HG03095 (cell line): ENCODE measurements around the gene CAMKMT.
"Not testable (repeated sequence)": the region's sequence is repeated elsewhere in the genome, so short reads cannot be mapped to it uniquely, and the experiment has no call there.

Source experiments
- ATAC-seq: cut with Tn5 transposase; IDR thresholded peaks from one replicate; pipeline ENCODE4 v1.9.1; 2021; ENCODE audit warnings: moderate library complexity; ENCODE audit not compliant: unreplicated experiment

Gene CAMKMT

DNA sequence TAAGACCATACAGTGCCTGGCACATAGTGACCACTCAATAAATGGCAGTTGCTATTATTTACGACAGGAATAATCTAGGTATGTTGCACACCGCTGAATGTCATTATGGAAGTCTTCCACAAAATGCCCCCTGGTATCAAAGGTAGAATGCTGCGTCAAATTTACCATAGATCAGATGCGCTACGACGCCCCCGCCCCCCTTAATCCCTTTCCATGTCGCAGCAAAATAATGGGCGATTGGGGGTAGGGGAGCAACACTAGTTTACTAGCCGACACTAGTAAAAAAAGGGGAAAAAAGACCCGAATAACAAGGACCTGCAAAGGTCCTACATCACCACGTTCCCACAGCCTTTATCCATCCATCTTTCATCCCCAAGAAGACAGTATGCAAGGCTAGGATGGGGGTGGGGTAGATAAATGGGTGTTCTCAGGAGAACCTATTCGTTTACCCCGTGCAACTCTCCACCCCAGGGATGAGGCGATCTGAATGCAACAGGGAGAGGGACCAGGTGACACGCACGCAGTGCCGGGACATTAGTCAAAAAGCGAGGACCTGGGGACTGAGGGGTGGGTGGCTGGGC, 908 bp upstream of the CAMKMT start:
- ATAC-seq, result no peak

DNA sequence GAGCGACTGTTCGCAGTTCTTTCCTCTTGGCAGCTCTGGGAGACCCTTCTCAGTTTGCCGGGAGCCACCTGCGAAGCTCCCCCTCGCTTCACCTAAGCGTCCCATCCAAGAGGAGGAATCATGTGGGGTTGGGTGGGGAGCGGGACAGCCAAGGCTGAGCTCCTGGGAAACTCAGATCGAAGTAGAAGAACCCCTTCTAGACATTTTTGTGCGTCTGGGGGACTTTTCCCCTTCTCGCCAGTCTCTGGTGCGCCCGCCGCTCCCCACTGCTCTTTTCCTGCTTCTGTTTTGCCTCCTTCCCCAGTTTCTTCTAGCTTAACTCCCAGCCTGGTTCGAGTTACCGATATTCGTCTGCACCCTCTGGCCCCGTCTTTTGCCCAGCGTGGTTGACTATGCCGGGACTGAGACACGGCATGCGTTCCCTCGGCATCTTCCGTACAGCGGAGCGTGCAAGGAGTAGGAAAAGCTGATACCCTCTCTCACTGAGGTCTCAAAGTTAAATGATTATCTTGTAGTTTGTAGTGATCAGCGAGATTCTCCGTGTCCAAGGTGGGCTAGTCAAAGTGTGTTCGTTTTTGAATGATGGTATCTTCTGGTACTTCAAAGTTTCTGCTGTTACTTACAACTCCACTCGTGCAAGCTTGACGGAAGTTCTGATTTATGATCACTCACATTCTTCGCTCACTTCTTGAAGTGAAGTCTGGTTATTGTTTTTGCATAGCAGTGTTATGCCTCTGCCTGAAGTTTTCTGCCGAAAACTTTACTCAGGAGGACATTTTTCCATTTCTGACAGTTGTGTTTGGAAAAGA, 664 bp downstream of the CAMKMT start:
- peak; percentile 27 for ATAC-seq

DNA sequence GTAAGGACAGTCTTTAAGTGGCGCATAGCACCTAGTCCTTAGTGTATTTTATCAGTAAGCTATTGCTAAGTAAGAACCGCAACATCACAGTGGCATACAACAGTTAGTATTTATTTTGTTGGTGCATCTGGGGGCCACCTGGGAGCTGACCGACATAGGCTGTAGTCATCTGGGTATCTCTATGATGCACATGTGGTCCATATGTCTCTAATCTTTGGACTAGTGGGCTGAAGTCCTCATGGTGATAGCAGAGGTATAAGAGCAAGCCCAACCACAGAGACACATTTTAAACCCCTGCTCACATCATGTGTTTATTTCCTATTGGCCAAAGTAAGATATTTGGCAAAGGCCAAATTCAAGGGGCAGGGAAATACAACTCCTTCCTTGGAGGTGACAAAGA, 2.9 kb downstream of the CAMKMT start:
- no peak for ATAC-seq

DNA sequence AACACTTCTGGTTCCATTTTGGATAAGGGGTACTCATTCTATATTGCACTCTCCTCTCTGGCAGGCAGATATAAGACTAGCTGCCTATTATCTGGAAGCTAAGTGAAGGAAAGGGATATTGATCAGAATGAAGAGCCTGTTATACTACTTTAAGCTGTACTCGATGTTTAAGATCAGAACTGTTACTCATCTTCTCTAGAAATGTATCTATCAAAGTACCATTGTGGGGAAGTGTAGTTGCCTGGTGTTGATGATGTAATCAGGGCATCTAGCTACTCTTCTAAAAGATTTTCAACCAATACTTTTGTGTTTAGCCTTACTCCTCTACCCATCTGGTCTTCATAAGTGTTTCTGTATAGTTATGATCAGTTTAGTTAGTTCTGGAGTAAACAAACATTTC, 5.8 kb downstream of the CAMKMT start:
- no peak for ATAC-seq

DNA sequence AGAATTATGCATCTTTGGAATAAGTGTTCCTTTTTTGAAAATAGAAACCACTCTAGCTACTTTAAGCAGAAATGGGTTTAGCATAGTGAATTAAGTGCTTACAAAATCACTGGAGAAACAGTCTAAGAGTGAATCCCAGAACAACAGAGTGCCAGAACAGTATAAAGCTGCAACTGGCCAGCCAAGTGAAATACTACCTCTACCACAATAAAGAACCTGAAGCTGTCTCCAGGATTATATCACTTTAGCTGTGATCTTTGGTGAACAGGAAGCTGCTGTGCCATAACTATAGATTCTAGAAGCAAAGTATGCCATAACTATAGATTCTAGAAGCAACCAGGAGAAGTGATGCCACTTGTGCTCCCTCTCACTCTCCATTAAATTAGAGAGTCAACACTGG, 7.6 kb downstream of the CAMKMT start:
- no peak for ATAC-seq

DNA sequence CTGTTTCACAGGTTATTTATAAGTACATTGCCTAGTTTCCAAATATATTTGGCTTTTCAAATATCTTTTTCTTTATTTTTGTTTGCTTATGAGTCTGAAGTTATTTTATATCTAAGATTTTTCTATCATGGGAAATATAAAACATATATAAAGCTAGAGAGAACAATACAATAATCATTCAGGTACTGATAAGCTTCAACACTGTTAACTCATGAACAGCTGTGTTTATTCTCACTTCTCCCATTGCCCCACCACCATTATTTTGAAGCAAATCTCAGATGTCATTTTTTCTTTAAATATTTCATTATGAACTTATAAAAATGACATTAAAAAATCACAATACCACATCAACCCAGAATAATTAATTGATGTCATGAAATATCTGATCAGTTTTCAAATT, 9.7 kb downstream of the CAMKMT start:
- ATAC-seq, result no peak

DNA sequence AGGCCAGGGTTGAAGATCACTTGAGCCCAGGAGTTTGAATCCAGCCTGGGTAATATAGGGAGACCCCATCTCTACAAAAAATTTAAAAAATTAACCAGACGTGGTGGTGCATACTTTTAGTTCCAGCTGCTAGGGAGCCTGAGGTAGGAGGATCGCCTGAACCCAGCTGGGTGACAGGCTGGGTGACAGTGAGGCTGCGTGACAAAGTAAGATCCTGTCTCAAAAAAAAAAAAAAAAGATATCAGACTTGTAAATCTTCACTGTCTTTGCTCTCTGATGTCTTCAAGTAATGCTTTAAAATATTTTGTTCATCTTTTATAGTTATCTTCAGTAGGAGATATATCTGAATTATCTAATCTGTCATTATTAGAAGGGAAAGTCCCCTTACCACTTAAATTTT, 10.5 kb downstream of the CAMKMT start:
- ATAC-seq, result no peak

DNA sequence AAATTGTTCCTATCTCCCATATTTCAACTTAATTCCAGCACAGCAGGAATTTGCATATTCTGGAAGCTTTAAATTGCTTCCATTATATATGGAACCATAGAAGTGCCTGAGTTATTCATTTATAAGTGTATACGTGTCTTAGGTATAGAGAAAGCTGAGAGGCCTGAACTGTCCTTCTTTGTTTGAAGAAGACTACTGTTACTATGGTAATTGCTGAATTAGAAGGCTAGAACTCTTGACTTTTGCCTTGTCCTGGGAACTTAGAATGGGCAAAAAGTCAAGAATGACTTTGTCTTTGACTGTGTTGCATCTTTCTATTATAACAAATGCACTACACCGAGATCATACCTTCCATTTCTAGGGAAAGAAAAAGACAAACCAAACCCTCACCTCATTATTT, 15.7 kb downstream of the CAMKMT start:
- ATAC-seq, result no peak

DNA sequence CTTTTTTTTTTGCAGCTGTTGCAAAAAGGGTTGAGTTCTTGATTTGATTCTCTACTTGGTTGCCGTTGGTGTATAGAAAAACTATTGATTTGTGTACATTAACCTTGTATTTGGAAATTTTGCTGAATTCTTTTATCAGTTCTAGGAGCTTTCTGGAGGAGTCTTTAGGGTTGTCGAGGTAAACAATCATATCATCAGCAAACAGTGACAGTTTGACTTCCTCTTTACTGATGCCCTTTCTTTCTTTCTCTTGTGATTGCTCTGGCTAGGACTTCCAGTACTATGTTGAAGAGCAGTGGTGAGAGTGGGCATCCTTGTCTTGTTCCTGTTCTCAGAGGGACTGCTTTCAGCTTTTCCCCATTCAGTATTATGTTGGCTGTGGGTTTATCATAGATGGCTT, 23.5 kb downstream of the CAMKMT start:
- not testable (repeated sequence) for ATAC-seq

DNA sequence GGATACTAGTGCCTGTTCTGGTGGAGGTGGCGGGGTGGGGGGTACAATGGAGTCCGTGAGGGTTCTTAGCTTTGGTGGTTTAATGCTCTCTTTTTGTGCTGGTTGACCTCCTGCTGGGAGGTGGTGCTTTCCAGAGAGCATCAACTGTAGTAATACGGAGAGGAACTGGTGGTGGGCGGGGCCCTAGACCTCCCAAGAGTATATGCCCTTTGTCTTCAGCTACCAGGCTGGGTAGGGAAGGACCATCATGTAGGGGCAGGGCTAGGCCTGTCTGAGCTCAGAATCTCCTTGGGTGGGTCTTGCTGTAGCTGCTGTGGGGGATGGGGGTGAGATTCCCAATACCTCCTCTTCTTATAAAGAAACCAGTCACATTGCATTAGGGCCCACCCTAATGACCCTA, 27.1 kb downstream of the CAMKMT start:
- no peak for ATAC-seq

DNA sequence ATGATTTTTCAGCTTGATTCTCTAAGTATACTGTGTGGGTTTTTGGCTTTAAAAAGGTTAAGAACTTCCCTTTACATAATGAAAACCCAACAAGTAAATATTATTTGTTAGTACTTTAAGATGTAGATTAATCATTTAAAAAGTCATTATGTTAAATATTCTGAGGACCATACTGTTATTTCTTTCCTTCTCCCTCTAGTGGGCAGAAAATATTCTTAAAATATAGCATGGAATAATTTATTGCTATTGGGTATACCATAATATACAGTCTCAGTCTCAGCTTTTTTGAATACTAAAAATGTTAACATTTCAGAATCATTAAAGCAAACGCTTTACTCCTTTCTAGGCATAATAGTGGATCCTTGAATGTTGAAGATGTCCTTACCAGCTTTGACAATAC, 28.1 kb downstream of the CAMKMT start:
- ATAC-seq, result no peak

DNA sequence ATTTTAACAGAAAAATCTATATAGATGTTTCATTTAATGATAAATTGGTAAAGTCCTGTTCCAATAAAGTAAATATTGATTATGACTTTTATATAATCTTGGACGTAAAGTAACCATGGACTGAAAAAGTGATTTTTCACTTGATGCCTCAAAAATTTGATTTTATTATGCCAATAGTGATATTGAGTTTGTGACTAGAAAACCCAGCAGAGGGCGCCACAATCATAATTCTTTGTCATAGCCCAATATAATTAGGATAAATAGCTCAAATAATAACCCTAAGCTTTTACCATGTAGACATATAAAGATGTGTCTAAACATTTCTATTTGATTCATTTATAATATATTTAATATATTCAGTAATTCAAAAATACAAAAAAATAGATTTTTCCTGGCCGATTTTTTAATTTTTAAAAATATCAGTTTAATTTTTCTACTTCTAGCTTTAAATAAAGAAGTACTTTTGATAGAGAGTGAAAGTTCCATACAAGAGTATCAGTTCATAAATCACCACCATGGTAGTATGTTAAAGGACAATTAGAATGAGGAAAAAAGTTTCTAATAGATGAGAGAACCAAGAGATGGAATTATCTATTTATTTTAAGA, 30.7 kb downstream of the CAMKMT start:
- no peak for ATAC-seq

DNA sequence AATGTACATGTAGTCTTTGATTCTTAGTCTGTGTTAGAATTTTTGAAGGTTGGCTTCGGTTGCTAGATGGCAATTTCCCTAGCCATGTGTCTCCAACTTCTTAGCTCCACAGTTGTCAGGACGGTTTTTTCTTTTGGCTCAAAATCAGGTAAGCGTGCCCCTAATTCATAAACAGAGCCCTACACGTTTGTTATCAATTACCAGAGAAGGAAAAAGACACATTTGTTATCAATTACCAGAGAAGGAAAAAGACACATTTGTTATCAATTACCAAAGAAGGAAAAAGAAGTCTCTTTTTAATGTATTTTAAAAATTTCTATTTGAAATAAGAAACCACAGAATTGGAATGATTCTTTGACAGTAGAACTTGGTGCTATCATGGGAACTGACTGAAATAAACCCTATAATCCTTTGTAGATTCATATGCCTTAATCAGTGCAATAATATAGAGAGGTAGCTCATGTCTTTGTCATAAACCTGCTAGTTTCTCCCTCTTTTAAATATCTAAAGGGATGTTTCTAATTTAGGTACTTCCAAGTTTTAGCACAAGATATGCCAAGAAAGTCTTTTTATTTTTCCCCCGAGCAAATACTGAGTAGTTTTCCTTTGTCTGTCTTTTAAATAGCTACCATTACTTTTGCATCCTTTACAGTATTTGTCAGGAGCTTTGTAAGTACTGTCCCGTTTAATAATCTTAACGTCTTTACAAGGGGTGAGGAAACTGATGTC, 35.9 kb downstream of the CAMKMT start:
- no peak for ATAC-seq

DNA sequence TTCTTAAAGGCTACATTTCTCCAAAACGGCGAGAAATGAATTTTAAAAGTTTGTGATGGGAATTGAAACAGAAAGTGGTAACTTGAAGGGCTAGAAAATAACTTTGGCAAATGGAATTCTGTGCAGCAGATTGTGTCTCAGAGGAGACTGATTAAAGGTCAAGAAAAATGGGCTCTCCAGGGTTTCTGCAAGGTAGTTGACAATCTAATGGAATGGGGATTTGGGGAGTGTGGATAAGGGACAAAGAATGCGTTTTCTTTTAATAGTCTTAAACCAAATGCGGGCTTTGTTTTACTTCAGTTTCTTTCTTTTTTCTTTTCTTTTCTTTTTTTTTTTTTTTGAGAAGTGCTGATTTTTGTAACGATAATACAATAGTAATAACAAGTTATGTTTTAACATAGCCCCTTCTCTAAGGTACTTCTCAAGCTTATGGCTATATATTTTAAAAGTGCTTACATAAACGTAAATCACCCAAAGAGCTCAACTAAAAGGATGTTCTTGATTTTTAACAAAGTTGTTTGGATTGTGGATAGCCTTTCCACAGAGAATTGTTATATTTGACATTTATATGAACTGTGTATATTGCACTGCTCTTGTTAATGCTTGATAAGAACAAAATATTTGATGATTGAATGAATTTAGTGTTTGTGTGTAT, 36.6 kb downstream of the CAMKMT start:
- no peak for ATAC-seq

DNA sequence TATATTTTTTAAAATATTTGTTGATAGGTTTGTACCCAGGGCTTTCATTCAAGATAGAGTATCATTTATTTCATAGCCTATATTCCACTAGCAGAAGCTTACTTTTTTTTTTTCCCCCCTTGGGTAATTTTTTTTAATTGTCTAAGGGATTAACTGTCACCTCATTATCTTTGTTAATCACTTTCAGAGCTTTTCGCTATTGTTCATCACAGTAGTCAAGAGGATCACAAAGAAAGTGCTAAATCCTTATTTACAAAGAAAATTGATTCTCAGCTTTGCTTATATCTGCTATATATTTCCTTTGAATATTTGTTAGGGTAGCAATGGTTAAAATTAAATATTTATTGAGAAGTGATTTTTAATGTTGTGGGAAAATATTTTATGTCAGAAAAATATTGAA, 59.0 kb downstream of the CAMKMT start:
- ATAC-seq, result no peak

DNA sequence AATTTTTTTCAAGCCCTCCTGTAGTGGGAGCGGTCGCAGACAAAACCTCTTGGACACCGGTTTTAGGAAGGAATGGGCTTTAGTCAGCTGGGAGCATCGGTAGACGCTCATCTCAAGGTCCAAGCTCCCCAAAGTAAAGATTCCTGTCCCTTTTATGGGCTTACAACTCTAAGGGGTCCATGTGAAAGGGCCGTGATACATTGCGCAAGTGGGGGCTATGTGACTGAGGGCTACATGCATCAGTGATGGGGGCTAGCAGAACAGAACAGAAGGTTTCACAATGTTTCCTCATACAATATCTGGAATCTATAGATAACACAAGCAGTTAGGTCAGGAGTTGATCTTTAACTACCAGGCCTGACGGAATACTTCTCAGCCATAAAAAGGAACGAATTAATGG, 62.5 kb downstream of the CAMKMT start:
- ATAC-seq, result no peak

DNA sequence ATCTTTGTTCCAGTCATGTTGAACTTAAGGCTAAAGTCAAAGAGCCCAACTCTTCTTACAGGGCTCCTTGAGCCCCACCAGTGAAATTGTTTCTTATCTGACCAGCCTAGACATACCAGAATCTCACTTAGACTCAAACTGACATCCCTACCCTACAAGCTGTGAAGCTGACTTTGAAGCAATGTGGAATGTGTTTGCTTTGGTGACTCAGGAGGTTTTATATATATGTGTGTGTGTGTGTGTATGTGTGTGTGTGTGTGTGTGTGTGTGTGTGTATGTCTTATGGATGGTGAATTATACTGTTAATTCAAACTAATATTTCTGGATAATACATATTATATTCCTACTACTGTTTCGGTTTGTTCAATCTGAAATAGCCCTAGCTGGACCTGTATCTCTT, 67.3 kb downstream of the CAMKMT start:
- ATAC-seq, result no peak

DNA sequence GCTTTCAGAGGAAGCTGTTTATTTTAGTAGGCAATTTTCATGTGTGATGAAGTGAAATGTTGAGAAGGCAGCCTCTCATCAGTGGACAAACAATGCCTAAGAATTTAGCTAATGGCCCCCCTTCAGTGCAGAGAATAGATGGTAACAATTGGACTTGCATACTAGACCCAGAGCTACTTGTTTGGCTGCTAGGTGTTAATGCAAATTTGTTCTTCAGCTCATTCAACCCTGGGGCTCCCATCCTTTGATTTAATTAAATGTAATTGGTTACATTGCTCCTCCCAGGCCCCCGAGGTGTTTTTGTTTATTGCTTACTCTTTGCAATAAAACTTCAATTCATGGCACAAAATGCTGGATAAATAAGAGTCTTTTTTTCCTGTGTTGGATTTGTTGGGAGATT, 68.6 kb downstream of the CAMKMT start:
- no peak for ATAC-seq

DNA sequence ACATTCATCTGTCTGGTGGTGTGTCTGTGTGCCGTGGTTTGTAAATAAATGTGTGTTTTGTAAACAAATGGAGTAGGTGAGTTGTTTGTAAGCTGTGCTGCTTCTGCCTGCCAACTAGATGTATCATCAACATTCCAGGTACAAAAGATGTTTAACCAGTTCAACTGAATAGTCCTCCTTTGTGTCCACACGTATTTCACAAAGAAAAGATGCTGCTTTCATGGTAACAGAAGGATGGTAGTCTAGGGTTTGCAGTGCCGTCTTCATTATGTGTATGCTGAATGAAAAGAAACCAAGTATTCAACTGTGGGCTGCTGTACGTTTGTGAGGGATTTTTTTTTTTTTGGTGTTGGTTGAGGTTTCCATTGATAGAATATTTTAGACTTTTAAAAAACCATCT, 72.1 kb downstream of the CAMKMT start:
- no peak for ATAC-seq

DNA sequence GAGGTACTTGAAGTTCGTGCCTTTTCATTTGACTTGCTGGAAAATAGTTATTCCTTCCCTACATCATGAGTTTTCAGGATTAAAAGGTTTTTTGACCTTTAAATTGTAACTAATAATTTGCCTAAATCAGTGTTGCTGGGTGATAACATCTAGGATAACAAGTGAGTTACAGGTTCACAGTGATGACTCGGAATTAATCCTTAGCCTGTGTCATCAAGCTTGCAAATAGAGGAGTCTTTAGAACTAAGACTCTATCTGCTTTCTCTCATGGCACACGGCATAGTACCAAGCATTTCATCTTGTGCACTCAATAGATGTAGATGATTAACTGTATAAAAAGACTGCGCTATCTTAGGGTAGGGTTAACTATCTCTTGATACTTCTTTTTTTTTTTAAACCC, 79.5 kb downstream of the CAMKMT start:
- ATAC-seq, result no peak

DNA sequence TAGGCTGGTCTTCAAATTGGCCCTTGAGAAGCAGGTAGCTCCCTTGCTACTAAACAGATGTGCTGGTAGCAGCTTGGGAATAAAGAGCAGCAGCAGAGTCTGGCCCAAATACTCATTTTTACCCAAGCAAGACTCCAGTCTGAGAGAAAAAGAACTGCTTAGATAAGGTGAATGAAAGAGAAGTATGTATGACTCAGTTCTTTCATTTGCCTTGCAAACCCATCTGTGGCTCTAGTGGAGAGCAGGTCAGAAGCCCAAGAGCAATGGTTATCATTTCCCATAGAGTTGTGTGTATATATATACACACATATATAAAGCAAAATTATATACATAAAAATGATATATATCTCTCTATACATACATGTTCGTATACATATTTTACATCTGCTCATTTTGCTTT, 80.3 kb downstream of the CAMKMT start:
- no peak for ATAC-seq
